Activated CD8-positive, alpha-beta memory T cell treated with anti-CD3 and anti-CD28 coated beads, Interleukin-2, amount 10 ng/mL, durations not matched to agents 7 days and 5 days (primary cell): Measurements from ENCODE around the gene MAP3K19. TPM values are rescaled to one million over a fixed set of nuclear protein-coding genes. Genes with fewer than 3 reads are reported as not detected.
"Not testable (repeated sequence)": the region's sequence is repeated elsewhere in the genome, so short reads cannot be mapped to it uniquely, and the experiment has no call there.

Source experiments
- ATAC-seq: fragments of 150-1000 bp; cut with Tn5 transposase; one replicate; pipeline ENCODE4 v1.10.0; 2021; ENCODE audit warnings: moderate library complexity
- CTCF ChIA-PET: fragments of 350-600 bp; sonication (Branson Sonifier 250); formaldehyde crosslinking; loops from one replicate; lab custom pipeline; 2021; ENCODE audit warnings: antibody characterized with exemption; lab: Charles Lee
- DNase-seq: peaks from one replicate; pipeline ENCODE4 v3.0.0-alpha.2; 2020
- H3K27ac Mint-ChIP-seq: one replicate; pipeline ENCODE4 v1.8.0; 2021; ENCODE audit warnings: mild to moderate bottlenecking, mixed read lengths
- H3K27me3 Mint-ChIP-seq: one replicate; pipeline ENCODE4 v1.8.0; 2021; ENCODE audit warnings: mixed read lengths
- H3K36me3 Mint-ChIP-seq: one replicate; pipeline ENCODE4 v1.8.0; 2021; ENCODE audit warnings: mild to moderate bottlenecking, mixed read lengths
- H3K4me1 Mint-ChIP-seq: one replicate; pipeline ENCODE4 v1.8.0; 2021; ENCODE audit warnings: mixed read lengths
- H3K4me3 Mint-ChIP-seq: one replicate; pipeline ENCODE4 v1.8.0; 2021; ENCODE audit warnings: mild to moderate bottlenecking, moderate library complexity, mixed read lengths
- H3K9me3 Mint-ChIP-seq: one replicate; pipeline ENCODE4 v1.8.0; 2022; ENCODE audit warnings: low read depth, mixed read lengths
- total RNA-seq, 2 experiments: library from RNA; stranded (reverse); gene quantifications; one replicate each; pipeline ENCODE4 v1.2.3, GENCODE V29; 2021

The MAP3K19 gene
- total RNA-seq, 2 experiments from 2014 or later, result not detected

GRCh38 chr2:134999521-134999920 lies 47.7 kb downstream of the MAP3K19 start:
- H3K27me3 Mint-ChIP-seq, result peaks cover 11% of the 10 kb centered on the region
- no peak overlapping the region for H3K4me3 Mint-ChIP-seq
- CTCF ChIA-PET, result interaction anchor here (1.2 to 1.8 kb wide), 2 partner anchors 11 to 798 kb away, joined by 3 to 4 read pairs; no protein-coding TSS in a partner anchor
- H3K9me3 Mint-ChIP-seq, result no peaks in the 10 kb centered on the region
- no peaks in the 10 kb centered on the region for H3K36me3 Mint-ChIP-seq
- no peak overlapping the region for H3K27ac Mint-ChIP-seq
- DNase-seq (no peak), ATAC-seq (no peak)
- peaks cover 5% of the 10 kb centered on the region for H3K4me1 Mint-ChIP-seq

GRCh38 chr2:134988994-134989605 lies 58.1 kb downstream of the MAP3K19 start:
- CTCF ChIA-PET, result interaction anchor here (0.7 to 2.0 kb wide), 10 partner anchors 11 to 808 kb away, joined by 3 to 14 read pairs (median 3); no protein-coding TSS in a partner anchor
- H3K4me1 Mint-ChIP-seq, result no peaks in the 10 kb centered on the region
- no peak for ATAC-seq
- H3K27me3 Mint-ChIP-seq, result peaks cover 25% of the 10 kb centered on the region
- H3K4me3 Mint-ChIP-seq, result no peak overlapping the region
- DNase-seq, result no peak
- H3K27ac Mint-ChIP-seq, result no peak overlapping the region
- H3K36me3 Mint-ChIP-seq, result peaks cover 4% of the 10 kb centered on the region
- H3K9me3 Mint-ChIP-seq, result peaks cover 4% of the 10 kb centered on the region

GRCh38 chr2:134985061-134985460 lies 62.2 kb downstream of the MAP3K19 start:
- CTCF ChIA-PET, result no interaction called here
- Mint-ChIP-seq H3K4me3 (no peak overlapping the region), H3K36me3 (peaks cover 7% of the 10 kb centered on the region), H3K4me1 (peaks cover 6% of the 10 kb centered on the region), H3K27me3 (peaks cover 20% of the 10 kb centered on the region), H3K27ac (no peak overlapping the region), H3K9me3 (peaks cover 7% of the 10 kb centered on the region)
- ATAC-seq (no peak), DNase-seq (no peak)

- CTCF ChIA-PET, result interaction anchor here (0.7 kb wide), 1 partner anchor 453 kb away, joined by 3 read pairs; no protein-coding TSS in a partner anchor
- peaks cover 7% of the 10 kb centered on the region for H3K9me3 Mint-ChIP-seq
- H3K4me1 Mint-ChIP-seq, result peaks cover 6% of the 10 kb centered on the region
- ATAC-seq, result no peak
- no peak overlapping the region for H3K27ac Mint-ChIP-seq
- no peak overlapping the region for H3K4me3 Mint-ChIP-seq
- peaks cover 7% of the 10 kb centered on the region for H3K36me3 Mint-ChIP-seq
- peaks cover 16% of the 10 kb centered on the region for H3K27me3 Mint-ChIP-seq
- no peak for DNase-seq
Measured at GRCh38 chr2:134982603-134983002, 64.6 kb downstream of the MAP3K19 start.

GRCh38 chr2:134980639-134981038 lies 66.6 kb downstream of the MAP3K19 start:
- peaks cover 2% of the 10 kb centered on the region for H3K27me3 Mint-ChIP-seq
- H3K4me3 Mint-ChIP-seq, result no peak overlapping the region
- CTCF ChIA-PET, result no interaction called here
- peaks cover 7% of the 10 kb centered on the region for H3K9me3 Mint-ChIP-seq
- DNase-seq, result no peak
- H3K36me3 Mint-ChIP-seq, result peaks cover 10% of the 10 kb centered on the region
- ATAC-seq, result no peak
- H3K27ac Mint-ChIP-seq, result no peak overlapping the region
- H3K4me1 Mint-ChIP-seq, result peaks cover 6% of the 10 kb centered on the region

GRCh38 chr2:134979221-134979620 lies 68.0 kb downstream of the MAP3K19 start:
- Mint-ChIP-seq H3K4me3 (no peak overlapping the region), H3K9me3 (peaks cover 11% of the 10 kb centered on the region), H3K36me3 (peaks cover 16% of the 10 kb centered on the region), H3K4me1 (peaks cover 8% of the 10 kb centered on the region), H3K27ac (no peak overlapping the region), H3K27me3 (no peaks in the 10 kb centered on the region)
- no peak for ATAC-seq
- DNase-seq, result no peak
- CTCF ChIA-PET, result no interaction called here

GRCh38 chr2:134977104-134977503 lies 70.1 kb downstream of the MAP3K19 start:
- not testable (repeated sequence) for ATAC-seq, H3K4me1 Mint-ChIP-seq, H3K27ac Mint-ChIP-seq, DNase-seq, H3K4me3 Mint-ChIP-seq, H3K27me3 Mint-ChIP-seq
- H3K36me3 Mint-ChIP-seq, result peaks cover 22% of the 10 kb centered on the region
- CTCF ChIA-PET, result interaction anchor here (0.6 kb wide), 1 partner anchor 729 kb away, joined by 3 read pairs; no protein-coding TSS in a partner anchor
- H3K9me3 Mint-ChIP-seq, result peaks cover 17% of the 10 kb centered on the region

GRCh38 chr2:134976074-134976702 lies 71.1 kb downstream of the MAP3K19 start:
- peaks cover 19% of the 10 kb centered on the region for H3K9me3 Mint-ChIP-seq
- H3K27me3 Mint-ChIP-seq, result no peaks in the 10 kb centered on the region
- no peak overlapping the region for H3K27ac Mint-ChIP-seq
- H3K4me1 Mint-ChIP-seq, result peaks cover 6% of the 10 kb centered on the region
- CTCF ChIA-PET, result no interaction called here
- no peak overlapping the region for H3K4me3 Mint-ChIP-seq
- H3K36me3 Mint-ChIP-seq, result peaks cover 22% of the 10 kb centered on the region
- DNase-seq (no peak), ATAC-seq (no peak)

GRCh38 chr2:134975281-134976009 lies 71.8 kb downstream of the MAP3K19 start:
- ATAC-seq, result no peak
- no peak overlapping the region for H3K4me3 Mint-ChIP-seq
- no peak overlapping the region for H3K27ac Mint-ChIP-seq
- peaks cover 22% of the 10 kb centered on the region for H3K36me3 Mint-ChIP-seq
- peaks cover 6% of the 10 kb centered on the region for H3K4me1 Mint-ChIP-seq
- CTCF ChIA-PET, result no interaction called here
- peaks cover 19% of the 10 kb centered on the region for H3K9me3 Mint-ChIP-seq
- DNase-seq, result no peak
- no peaks in the 10 kb centered on the region for H3K27me3 Mint-ChIP-seq

GRCh38 chr2:134973241-134974138 lies 73.8 kb downstream of the MAP3K19 start:
- DNase-seq, result no peak
- H3K27ac Mint-ChIP-seq, result peak overlapping the region; percentile 23
- CTCF ChIA-PET, result interaction anchor here (1.0 kb wide), 1 partner anchor 16 kb away, joined by 3 read pairs; no protein-coding TSS in a partner anchor
- H3K36me3 Mint-ChIP-seq, result peaks cover 22% of the 10 kb centered on the region
- ATAC-seq, result no peak
- H3K9me3 Mint-ChIP-seq, result peaks cover 24% of the 10 kb centered on the region
- no peaks in the 10 kb centered on the region for H3K27me3 Mint-ChIP-seq
- no peak overlapping the region for H3K4me3 Mint-ChIP-seq
- H3K4me1 Mint-ChIP-seq, result peaks cover 6% of the 10 kb centered on the region

- H3K9me3 Mint-ChIP-seq, result not testable (repeated sequence)
Measured at GRCh38 chr2:134967166-134967565, 80.1 kb downstream of the MAP3K19 start.

GRCh38 chr2:134957477-134957876 lies 89.8 kb downstream of the MAP3K19 start:
- CTCF ChIA-PET, result interaction anchor here (1.1 kb wide), 1 partner anchor 16 kb away, joined by 3 read pairs; no protein-coding TSS in a partner anchor
- peaks cover 38% of the 10 kb centered on the region for H3K36me3 Mint-ChIP-seq
- no peak for DNase-seq
- no peaks in the 10 kb centered on the region for H3K9me3 Mint-ChIP-seq
- no peak overlapping the region for H3K27ac Mint-ChIP-seq
- no peaks in the 10 kb centered on the region for H3K27me3 Mint-ChIP-seq
- ATAC-seq, result no peak
- no peak overlapping the region for H3K4me3 Mint-ChIP-seq
- H3K4me1 Mint-ChIP-seq, result peaks cover 8% of the 10 kb centered on the region

More at GRCh38 chr2:134967166-134967565, 80.1 kb downstream of the MAP3K19 start:
- H3K36me3 Mint-ChIP-seq, H3K27ac Mint-ChIP-seq, H3K27me3 Mint-ChIP-seq, CTCF ChIA-PET, H3K4me3 Mint-ChIP-seq, H3K4me1 Mint-ChIP-seq, DNase-seq, ATAC-seq: not testable (repeated sequence)
